K562 (cell line): ENCODE results near the gene EID2.

ENCODE experiments used
- ADNP ChIP-seq: fragments of 200-800 bp; sonication (Bioruptor generic); IDR thresholded peaks from 2 replicates; pipeline ENCODE4 v1.6.1; 2016; ENCODE audit warnings: missing genetic modification characterization, missing compliant biosample characterization
- E2F5 ChIP-seq: sonication (generic); formaldehyde crosslinking; IDR thresholded peaks from 2 replicates; pipeline ENCODE4 v1.8.0; 2022; ENCODE audit warnings: mild to moderate bottlenecking, missing genetic modification reagents
- EP300 ChIP-seq: IDR thresholded peaks from 2 replicates; pipeline ENCODE4 v1.6.1; 2012; ENCODE audit warnings: low read length, improper control_type of control experiment
- JUNB ChIP-seq: fragments of 450-650 bp; formaldehyde crosslinking; conservative IDR thresholded peaks from 2 replicates; pipeline ENCODE4 v1.4.0; 2020; ENCODE audit warnings: mild to moderate bottlenecking
- MYNN ChIP-seq, 2 experiments: sonication (generic); formaldehyde crosslinking in 1 of 2; IDR thresholded peaks; 2 replicates each; pipeline versions ENCODE4 v1.5.0 to v1.6.1; 2016 to 2020; ENCODE audit warnings: antibody characterized with exemption in 1 of 2, missing genetic modification reagents in 1 of 2
- POLR2AphosphoS5 ChIP-seq: IDR thresholded peaks from 2 replicates; pipeline ENCODE4 v1.6.1; 2011; ENCODE audit warnings: mild to moderate bottlenecking, low read depth, low read length, moderate library complexity; ENCODE audit not compliant: control insufficient read depth, insufficient read depth
- SIN3A ChIP-seq, 2 experiments: fragments of 150-350 bp in 1 of 2; IDR thresholded peaks; 2 replicates each; pipeline ENCODE4 v1.6.1; 2011 to 2016; ENCODE audit warnings: borderline replicate concordance in 2 of 2, low read depth in 2 of 2, low read length in 2 of 2, mild to moderate bottlenecking in 2 of 2, moderate library complexity in 2 of 2; ENCODE audit not compliant: control insufficient read depth in 1 of 2
- ZKSCAN8 ChIP-seq: fragments of 200-800 bp; sonication (Bioruptor generic); IDR thresholded peaks from 2 replicates; pipeline ENCODE4 v1.6.1; 2016; ENCODE audit warnings: missing genetic modification characterization, missing compliant biosample characterization
- ZNF175 ChIP-seq: fragments of 200-800 bp; sonication (Bioruptor generic); IDR thresholded peaks from 2 replicates; pipeline ENCODE4 v1.6.1; 2016; ENCODE audit warnings: low read depth, mild to moderate bottlenecking, missing genetic modification characterization, missing compliant biosample characterization
- ZNF24 ChIP-seq: fragments of 450-650 bp; IDR thresholded peaks from 2 replicates; pipeline ENCODE4 v1.6.1; 2016
- ZZZ3 ChIP-seq: fragments of 450-650 bp; IDR thresholded peaks from 2 replicates; pipeline ENCODE4 v1.6.1; 2016; ENCODE audit warnings: antibody characterized with exemption, mild to moderate bottlenecking, moderate library complexity

GRCh38 chr19:39499932-39500331, 40.0 kb downstream of the EID2 start:
- no peak for TF ChIP-seq JUNB
- TF ChIP-seq ZKSCAN8 (CRISPR knock-in tag): no peak
- no peak for TF ChIP-seq EP300
- no peak for TF ChIP-seq ZNF175 (CRISPR knock-in tag)
- TF ChIP-seq ZZZ3: no peak
- TF ChIP-seq POLR2AphosphoS5: no peak
- no peak for TF ChIP-seq ADNP (tag)
- TF ChIP-seq ZNF24: no peak
- TF ChIP-seq E2F5 (CRISPR knock-in tag): no peak
- no peak for TF ChIP-seq MYNN (IDR thresholded peaks at IDR 0.05)
- TF ChIP-seq MYNN (CRISPR knock-in tag; IDR thresholded peaks at IDR 0.05): no peak
- no peak for TF ChIP-seq SIN3A (IDR thresholded peaks at IDR 0.05; ENCODE audit: borderline replicate concordance in 2 of 2, control insufficient read depth in 1 of 2, low read depth in 2 of 2, low read length in 2 of 2)
